ENCODE measurements around the gene CMTM3.
"Not testable (repeated sequence)": the region's sequence is repeated elsewhere in the genome, so short reads cannot be mapped to it uniquely, and the experiment has no call there.

The CMTM3 gene

GRCh38 chr16:66609139-66609510, 4.6 kb downstream of the CMTM3 start:
- DNase-seq (ENCODE audit: low spot score): no peak

GRCh38 chr16:66610111-66610820, 5.8 kb downstream of the CMTM3 start:
- peak; percentile 59 for DNase-seq (ENCODE audit: low spot score)

- DNase-seq (ENCODE audit: low spot score): not testable (repeated sequence)
These were observed 7.4 kb downstream of the CMTM3 start for GRCh38 chr16:66611911-66612310.

GRCh38 chr16:66612422-66612821, 7.9 kb downstream of the CMTM3 start:
- DNase-seq (ENCODE audit: low spot score): no peak

- no peak for DNase-seq (ENCODE audit: low spot score)
These were observed 9.8 kb downstream of the CMTM3 start for GRCh38 chr16:66614161-66614802.

- DNase-seq (ENCODE audit: low spot score): no peak
These were observed 11.7 kb downstream of the CMTM3 start for GRCh38 chr16:66616169-66616568.

- no peak for DNase-seq (ENCODE audit: low spot score)
These were observed 12.1 kb downstream of the CMTM3 start for GRCh38 chr16:66616592-66616991.

- no peak for DNase-seq (ENCODE audit: low spot score)
These were observed 12.5 kb downstream of the CMTM3 start for GRCh38 chr16:66617010-66617434.

- DNase-seq (ENCODE audit: low spot score): no peak
These were observed 13.2 kb downstream of the CMTM3 start for GRCh38 chr16:66617728-66618127.

GRCh38 chr16:66618588-66619375, 14.3 kb downstream of the CMTM3 start:
- DNase-seq (ENCODE audit: low spot score): no peak

GRCh38 chr16:66619534-66620428, 15.3 kb downstream of the CMTM3 start:
- DNase-seq (ENCODE audit: low spot score): no peak

- no peak for DNase-seq (ENCODE audit: low spot score)
These were observed 15.9 kb downstream of the CMTM3 start for GRCh38 chr16:66620429-66620795.

GRCh38 chr16:66621973-66622372, 17.5 kb downstream of the CMTM3 start:
- DNase-seq (ENCODE audit: low spot score): no peak

- DNase-seq (ENCODE audit: low spot score): no peak
These were observed 18.4 kb downstream of the CMTM3 start for GRCh38 chr16:66622863-66623262.

- DNase-seq (ENCODE audit: low spot score): no peak
These were observed 19.3 kb downstream of the CMTM3 start for GRCh38 chr16:66623755-66624154.

- not testable (repeated sequence) for DNase-seq (ENCODE audit: low spot score)
These were observed 23.3 kb downstream of the CMTM3 start for GRCh38 chr16:66627611-66628378.

- no peak for DNase-seq (ENCODE audit: low spot score)
These were observed 25.4 kb downstream of the CMTM3 start for GRCh38 chr16:66629856-66630255.

GRCh38 chr16:66630561-66631260, 26.2 kb downstream of the CMTM3 start:
- DNase-seq (ENCODE audit: low spot score): not testable (repeated sequence)

GRCh38 chr16:66631558-66631957, 27.1 kb downstream of the CMTM3 start:
- DNase-seq (ENCODE audit: low spot score): not testable (repeated sequence)

GRCh38 chr16:66634527-66635196, 30.2 kb downstream of the CMTM3 start:
- no peak for DNase-seq (ENCODE audit: low spot score)

Measured in cerebellar cortex (tissue), 1 donor.